DOHH2 (cell line): ENCODE measurements around the gene NAGS.
"Not testable (repeated sequence)": the region's sequence is repeated elsewhere in the genome, so short reads cannot be mapped to it uniquely, and the experiment has no call there.

Source experiments
- H3F3A ChIP-seq: fragments of 200-600 bp; sonication (generic), shearing (Covaris generic); 2 replicates; pipeline ENCODE4 v1.6.0; 2016; ENCODE audit warnings: antibody characterized with exemption, mild to moderate bottlenecking; ENCODE audit not compliant: control insufficient read depth, insufficient read depth
- H3K27ac ChIP-seq: fragments of 200-600 bp; sonication (generic); 2 replicates; pipeline ENCODE4 v1.5.1; 2014; ENCODE audit warnings: low read depth, mild to moderate bottlenecking, low read length, moderate library complexity
- H3K27me3 ChIP-seq: fragments of 200-600 bp; sonication (generic); 2 replicates; pipeline ENCODE4 v1.6.1; 2014; ENCODE audit warnings: mild to moderate bottlenecking, low read length, mixed read lengths; ENCODE audit not compliant: control insufficient read depth
- H3K36me3 ChIP-seq: fragments of 200-600 bp; sonication (generic); 2 replicates; pipeline ENCODE4 v1.6.1; 2014; ENCODE audit warnings: mild to moderate bottlenecking, low read length, moderate library complexity, mixed read lengths; ENCODE audit not compliant: control insufficient read depth
- H3K4me1 ChIP-seq: fragments of 200-600 bp; sonication (generic); 2 replicates; pipeline ENCODE4 v1.6.1; 2014; ENCODE audit warnings: mild to moderate bottlenecking, low read length, mixed read lengths; ENCODE audit not compliant: control insufficient read depth
- H3K4me2 ChIP-seq: fragments of 200-600 bp; sonication (generic); 2 replicates; pipeline ENCODE4 v1.6.0; 2014; ENCODE audit warnings: mild to moderate bottlenecking, low read length, moderate library complexity
- H3K4me3 ChIP-seq: fragments of 200-600 bp; sonication (generic); 2 replicates; pipeline ENCODE4 v1.5.1; 2014; ENCODE audit warnings: mild to moderate bottlenecking, low read length, mixed read lengths
- H3K79me2 ChIP-seq: fragments of 200-600 bp; sonication (generic); 2 replicates; pipeline ENCODE4 v1.6.1; 2014; ENCODE audit warnings: mild to moderate bottlenecking, low read length, mixed read lengths; ENCODE audit not compliant: control insufficient read depth
- H3K9me2 ChIP-seq: fragments of 200-600 bp; sonication (generic); replicated peaks from 2 replicates; pipeline ENCODE4 v1.6.1; 2014; ENCODE audit warnings: mild to moderate bottlenecking, low read length, mixed read lengths; ENCODE audit not compliant: control insufficient read depth
- H3K9me3 ChIP-seq: fragments of 200-600 bp; sonication (generic); 2 replicates; pipeline ENCODE4 v1.6.1; 2014; ENCODE audit warnings: antibody characterized with exemption, low read length, mixed read lengths; ENCODE audit not compliant: control insufficient read depth, insufficient read depth
- H4K20me1 ChIP-seq: fragments of 200-600 bp; sonication (generic); 2 replicates; pipeline ENCODE4 v1.6.0; 2014; ENCODE audit warnings: low read depth, mild to moderate bottlenecking, antibody characterized with exemption, low read length, moderate library complexity; ENCODE audit not compliant: control insufficient read depth, insufficient read depth
- EZH2phosphoT487 ChIP-seq: fragments of 200-600 bp; sonication (generic); IDR thresholded peaks from 2 replicates; pipeline ENCODE4 v1.6.1; 2017; ENCODE audit warnings: borderline replicate concordance, mild to moderate bottlenecking, antibody characterized with exemption, low read length, moderate library complexity, mixed read lengths
- TF ChIP-seq, protein P1 (sequence below): fragments of 200-600 bp; sonication (generic); IDR thresholded peaks from one replicate; pipeline ENCODE4 v1.5.1; 2014; ENCODE audit warnings: antibody characterized with exemption, mild to moderate bottlenecking, low read depth, low read length; ENCODE audit not compliant: poor library complexity, severe bottlenecking

Gene NAGS

DNA sequence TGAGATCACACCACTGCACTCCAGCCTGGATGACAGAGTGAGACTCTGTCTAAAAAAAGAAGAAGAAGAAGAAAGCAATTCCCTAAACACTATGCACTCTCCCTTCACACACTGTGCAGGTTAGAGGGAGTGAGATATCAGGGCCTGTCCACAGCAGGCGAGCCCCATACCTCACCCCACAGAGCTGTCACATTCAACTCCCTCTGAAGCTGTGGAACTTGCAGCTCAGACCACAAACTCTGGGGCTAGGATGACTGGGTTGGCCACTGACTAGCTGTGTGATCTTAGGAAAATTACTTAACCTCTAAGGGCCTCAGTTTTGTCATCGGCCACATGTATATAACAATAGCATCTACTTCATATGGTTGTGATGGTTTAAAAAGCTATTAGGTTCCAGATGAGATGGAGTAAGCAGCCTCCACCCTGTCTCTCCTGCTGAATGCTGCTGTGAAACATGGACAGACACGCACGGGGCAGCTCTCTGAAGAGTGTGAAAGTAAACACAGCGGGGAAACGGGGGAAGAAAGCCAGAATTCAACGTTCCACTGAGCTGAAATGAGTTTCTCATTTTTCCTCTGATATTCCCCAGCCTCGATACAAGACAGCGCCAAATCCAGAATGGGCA is 37.1 kb upstream of the NAGS start:
- no peaks in the 10 kb centered on the region for H3K9me2 ChIP-seq
- H3K27me3 ChIP-seq = peaks cover 16% of the 10 kb centered on the region
- H3K4me2 ChIP-seq = no peak overlapping the region
- no peaks in the 10 kb centered on the region for H3K4me1 ChIP-seq
- TF ChIP-seq, protein P1, sequence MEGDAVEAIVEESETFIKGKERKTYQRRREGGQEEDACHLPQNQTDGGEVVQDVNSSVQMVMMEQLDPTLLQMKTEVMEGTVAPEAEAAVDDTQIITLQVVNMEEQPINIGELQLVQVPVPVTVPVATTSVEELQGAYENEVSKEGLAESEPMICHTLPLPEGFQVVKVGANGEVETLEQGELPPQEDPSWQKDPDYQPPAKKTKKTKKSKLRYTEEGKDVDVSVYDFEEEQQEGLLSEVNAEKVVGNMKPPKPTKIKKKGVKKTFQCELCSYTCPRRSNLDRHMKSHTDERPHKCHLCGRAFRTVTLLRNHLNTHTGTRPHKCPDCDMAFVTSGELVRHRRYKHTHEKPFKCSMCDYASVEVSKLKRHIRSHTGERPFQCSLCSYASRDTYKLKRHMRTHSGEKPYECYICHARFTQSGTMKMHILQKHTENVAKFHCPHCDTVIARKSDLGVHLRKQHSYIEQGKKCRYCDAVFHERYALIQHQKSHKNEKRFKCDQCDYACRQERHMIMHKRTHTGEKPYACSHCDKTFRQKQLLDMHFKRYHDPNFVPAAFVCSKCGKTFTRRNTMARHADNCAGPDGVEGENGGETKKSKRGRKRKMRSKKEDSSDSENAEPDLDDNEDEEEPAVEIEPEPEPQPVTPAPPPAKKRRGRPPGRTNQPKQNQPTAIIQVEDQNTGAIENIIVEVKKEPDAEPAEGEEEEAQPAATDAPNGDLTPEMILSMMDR = no peak
- no peak for TF ChIP-seq EZH2phosphoT487
- no peak overlapping the region for H3K27ac ChIP-seq
- H3K79me2 ChIP-seq = no peaks in the 10 kb centered on the region
- no peaks in the 10 kb centered on the region for H3K36me3 ChIP-seq
- H3K4me3 ChIP-seq = no peak overlapping the region
- H4K20me1 ChIP-seq = no peaks in the 10 kb centered on the region
- no peaks in the 10 kb centered on the region for H3F3A ChIP-seq
- H3K9me3 ChIP-seq = no peaks in the 10 kb centered on the region

DNA sequence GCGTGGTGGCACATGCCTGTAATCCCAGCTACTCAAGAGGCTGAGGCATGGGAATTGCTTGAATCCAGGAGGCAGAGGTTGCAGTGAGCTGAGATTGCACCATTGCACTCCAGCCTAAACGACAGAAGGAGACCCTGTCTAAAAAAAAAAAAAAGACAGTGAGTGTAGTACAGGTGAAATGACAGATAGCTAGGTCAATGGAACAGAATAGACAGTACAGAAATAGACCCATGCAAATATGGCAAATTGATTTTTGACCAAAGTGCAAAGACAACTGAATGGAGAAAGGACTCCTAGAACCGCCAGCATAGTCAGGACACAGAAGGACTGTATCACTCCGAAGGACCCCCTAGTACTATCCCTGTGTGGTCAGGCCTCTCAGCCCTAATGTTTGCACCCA is 34.1 kb upstream of the NAGS start:
- Histone ChIP-seq H3K9me2 (no peaks in the 10 kb centered on the region), H3K4me2 (no peak overlapping the region), H3K27me3 (peaks cover 10% of the 10 kb centered on the region)

DNA sequence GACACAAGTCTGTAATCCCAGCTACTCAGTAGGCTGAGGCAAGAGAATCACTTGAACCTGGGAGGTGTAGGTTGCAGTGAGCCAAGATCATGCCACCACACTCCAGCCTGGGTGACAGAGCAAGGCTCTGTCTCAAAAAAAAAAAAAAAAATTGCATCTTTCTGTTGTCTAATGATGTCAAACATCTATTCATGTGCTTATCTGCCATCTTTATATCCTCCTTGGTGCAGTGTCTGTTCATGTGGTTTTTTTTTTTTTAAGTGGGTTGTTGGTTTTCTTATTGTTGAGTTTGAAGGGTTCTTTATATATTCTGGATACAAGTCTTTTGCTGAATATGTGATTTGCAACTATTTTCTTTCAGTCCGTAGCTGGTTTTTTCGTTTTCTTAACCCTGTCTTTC is 33.0 kb upstream of the NAGS start:
- not testable (repeated sequence) for H3K79me2 ChIP-seq, H3F3A ChIP-seq
- peaks cover 10% of the 10 kb centered on the region for H3K27me3 ChIP-seq

More for the DNA sequence above, 34.1 kb upstream of the NAGS start:
- no peaks in the 10 kb centered on the region for H3F3A ChIP-seq
- H3K9me3 ChIP-seq = no peaks in the 10 kb centered on the region
- H3K36me3 ChIP-seq = no peaks in the 10 kb centered on the region
- H3K79me2 ChIP-seq = no peaks in the 10 kb centered on the region
- no peak overlapping the region for H3K4me3 ChIP-seq
- no peaks in the 10 kb centered on the region for H3K4me1 ChIP-seq
- H4K20me1 ChIP-seq = no peaks in the 10 kb centered on the region
- TF ChIP-seq EZH2phosphoT487 = no peak
- TF ChIP-seq, protein P1 = no peak
- no peak overlapping the region for H3K27ac ChIP-seq

DNA sequence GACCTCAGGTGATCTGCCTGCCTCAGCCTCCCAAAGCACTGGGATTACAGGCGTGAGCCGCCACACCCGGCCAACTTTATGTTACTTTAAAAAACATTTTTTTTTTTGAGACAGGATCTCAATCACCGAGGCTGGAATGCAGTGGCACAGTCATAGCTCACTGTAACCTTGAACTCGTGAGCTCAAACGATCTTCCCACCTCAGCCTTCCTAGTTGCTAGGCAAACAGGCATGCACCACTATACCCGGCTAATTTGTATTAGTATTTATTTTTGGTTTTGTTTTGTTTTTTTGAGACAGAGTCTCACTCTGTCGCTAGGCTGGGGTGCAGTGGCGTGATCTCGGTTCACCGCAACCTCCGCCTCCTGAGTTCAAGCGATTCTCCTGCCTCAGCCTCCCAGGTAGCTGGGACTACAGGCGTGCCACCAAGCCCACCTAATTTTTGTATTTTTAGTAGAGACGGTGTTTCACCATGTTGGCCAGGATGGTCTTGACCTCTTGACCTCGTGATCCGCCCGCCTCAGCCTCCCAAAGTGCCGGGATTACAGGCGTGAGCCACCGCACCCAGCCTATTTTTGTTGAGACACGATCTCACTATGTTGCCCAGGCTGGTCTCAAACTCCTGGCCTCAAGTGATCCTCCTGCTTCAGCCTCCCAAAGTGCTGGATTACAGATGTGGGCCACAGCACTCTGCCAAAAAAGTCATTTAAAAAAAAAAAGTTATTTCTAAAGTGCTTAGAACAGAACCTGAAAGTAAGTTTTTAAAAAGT is 31.8 kb upstream of the NAGS start:
- H4K20me1 ChIP-seq, H3K9me2 ChIP-seq, H3K4me3 ChIP-seq, H3K4me2 ChIP-seq, H3F3A ChIP-seq, H3K9me3 ChIP-seq, H3K27ac ChIP-seq, H3K4me1 ChIP-seq, H3K79me2 ChIP-seq, H3K36me3 ChIP-seq, H3K27me3 ChIP-seq: not testable (repeated sequence)

More for the DNA sequence above, 33.0 kb upstream of the NAGS start:
- not testable (repeated sequence) for H3K4me2 ChIP-seq, H3K9me3 ChIP-seq, H3K4me1 ChIP-seq, H3K36me3 ChIP-seq, H4K20me1 ChIP-seq, H3K27ac ChIP-seq, H3K9me2 ChIP-seq, H3K4me3 ChIP-seq
